Coronary artery (tissue), 2 donors: ENCODE data around the gene ZBTB7C.
A peak's percentile ranks its signal among the peaks of the same experiment; 100 is the strongest.

Source experiments
- DNase-seq: peaks from one replicate; pipeline ENCODE4 v3.0.0-alpha.2; 2017; ENCODE audit warnings: low spot score
- H3K27ac ChIP-seq, 2 donors: fragments of 200-600 bp; sonication (generic); one replicate each; pipeline ENCODE4 v1.5.1; 2016 to 2019
- H3K4me3 ChIP-seq: fragments of 200-600 bp; sonication (generic); 2 replicates; pipeline ENCODE4 v1.5.1; 2016; ENCODE audit warnings: mild to moderate bottlenecking, moderate library complexity
- TF ChIP-seq, protein P1 (sequence below): fragments of 200-600 bp; sonication (generic); IDR thresholded peaks from one replicate; pipeline ENCODE4 v1.5.1; 2019; ENCODE audit warnings: antibody characterized with exemption

Gene ZBTB7C

DNA sequence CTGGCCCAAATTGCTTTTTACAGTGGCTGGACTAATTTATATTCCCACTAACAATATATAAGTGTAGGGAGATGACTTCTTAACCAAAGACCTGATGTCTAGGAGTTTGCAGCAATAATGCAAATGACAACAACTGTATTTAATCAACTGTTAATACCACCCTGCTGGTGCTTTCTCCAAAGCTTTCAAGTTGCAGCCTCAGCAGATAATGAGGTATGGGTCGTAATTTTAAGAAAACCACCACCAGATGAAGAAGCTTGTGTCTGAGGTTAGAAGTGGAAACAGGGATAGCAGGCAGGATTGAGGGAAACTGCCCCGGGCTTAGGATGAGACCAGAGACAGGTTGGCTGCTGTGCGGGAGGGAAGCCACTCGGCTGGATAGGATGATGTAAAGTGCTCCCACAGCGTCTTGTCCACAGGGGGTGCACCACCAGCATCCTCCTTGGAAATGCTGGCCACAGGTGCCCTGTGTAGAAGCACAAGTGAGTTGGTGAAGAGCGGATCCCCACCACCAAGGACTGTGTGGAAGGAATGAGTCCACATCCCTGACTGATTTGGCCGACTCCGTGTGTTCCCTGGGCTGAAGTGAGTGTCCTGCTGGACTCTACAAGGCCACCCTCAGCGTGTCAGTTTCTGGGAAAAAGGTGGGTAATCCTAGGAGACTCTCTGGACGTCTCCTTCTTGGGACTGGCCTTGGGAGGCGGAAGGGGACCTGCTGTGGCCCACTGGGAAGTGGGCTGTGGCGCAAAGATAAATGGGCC, 402.6 kb downstream of the ZBTB7C start:
- Histone ChIP-seq H3K27ac (no peak overlapping the region), H3K4me3 (no peak overlapping the region)
- DNase-seq: peak; percentile 11
- TF ChIP-seq, protein P1, sequence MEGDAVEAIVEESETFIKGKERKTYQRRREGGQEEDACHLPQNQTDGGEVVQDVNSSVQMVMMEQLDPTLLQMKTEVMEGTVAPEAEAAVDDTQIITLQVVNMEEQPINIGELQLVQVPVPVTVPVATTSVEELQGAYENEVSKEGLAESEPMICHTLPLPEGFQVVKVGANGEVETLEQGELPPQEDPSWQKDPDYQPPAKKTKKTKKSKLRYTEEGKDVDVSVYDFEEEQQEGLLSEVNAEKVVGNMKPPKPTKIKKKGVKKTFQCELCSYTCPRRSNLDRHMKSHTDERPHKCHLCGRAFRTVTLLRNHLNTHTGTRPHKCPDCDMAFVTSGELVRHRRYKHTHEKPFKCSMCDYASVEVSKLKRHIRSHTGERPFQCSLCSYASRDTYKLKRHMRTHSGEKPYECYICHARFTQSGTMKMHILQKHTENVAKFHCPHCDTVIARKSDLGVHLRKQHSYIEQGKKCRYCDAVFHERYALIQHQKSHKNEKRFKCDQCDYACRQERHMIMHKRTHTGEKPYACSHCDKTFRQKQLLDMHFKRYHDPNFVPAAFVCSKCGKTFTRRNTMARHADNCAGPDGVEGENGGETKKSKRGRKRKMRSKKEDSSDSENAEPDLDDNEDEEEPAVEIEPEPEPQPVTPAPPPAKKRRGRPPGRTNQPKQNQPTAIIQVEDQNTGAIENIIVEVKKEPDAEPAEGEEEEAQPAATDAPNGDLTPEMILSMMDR: no peak

DNA sequence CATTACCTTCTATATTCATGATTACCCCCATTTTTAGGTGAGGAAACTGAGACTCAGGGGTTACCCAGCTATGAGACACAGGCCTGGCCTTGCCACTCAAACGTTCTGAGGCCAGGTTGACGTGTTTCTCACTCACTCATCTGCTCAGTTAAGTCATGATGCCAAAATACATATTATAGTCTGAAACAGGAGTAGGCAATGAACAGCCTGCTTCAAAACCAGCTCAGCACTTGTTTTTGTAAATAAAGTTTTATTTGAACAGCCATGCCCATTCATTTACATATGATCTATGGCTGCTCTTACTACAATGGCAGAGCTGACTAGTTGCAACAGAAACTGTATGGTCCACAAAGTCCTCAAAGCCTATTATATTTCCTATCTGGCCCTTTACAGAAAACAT, 404.6 kb downstream of the ZBTB7C start:
- TF ChIP-seq, protein P1: no peak
- no peak overlapping the region for H3K27ac ChIP-seq
- H3K4me3 ChIP-seq: no peak overlapping the region
- DNase-seq: no peak

DNA sequence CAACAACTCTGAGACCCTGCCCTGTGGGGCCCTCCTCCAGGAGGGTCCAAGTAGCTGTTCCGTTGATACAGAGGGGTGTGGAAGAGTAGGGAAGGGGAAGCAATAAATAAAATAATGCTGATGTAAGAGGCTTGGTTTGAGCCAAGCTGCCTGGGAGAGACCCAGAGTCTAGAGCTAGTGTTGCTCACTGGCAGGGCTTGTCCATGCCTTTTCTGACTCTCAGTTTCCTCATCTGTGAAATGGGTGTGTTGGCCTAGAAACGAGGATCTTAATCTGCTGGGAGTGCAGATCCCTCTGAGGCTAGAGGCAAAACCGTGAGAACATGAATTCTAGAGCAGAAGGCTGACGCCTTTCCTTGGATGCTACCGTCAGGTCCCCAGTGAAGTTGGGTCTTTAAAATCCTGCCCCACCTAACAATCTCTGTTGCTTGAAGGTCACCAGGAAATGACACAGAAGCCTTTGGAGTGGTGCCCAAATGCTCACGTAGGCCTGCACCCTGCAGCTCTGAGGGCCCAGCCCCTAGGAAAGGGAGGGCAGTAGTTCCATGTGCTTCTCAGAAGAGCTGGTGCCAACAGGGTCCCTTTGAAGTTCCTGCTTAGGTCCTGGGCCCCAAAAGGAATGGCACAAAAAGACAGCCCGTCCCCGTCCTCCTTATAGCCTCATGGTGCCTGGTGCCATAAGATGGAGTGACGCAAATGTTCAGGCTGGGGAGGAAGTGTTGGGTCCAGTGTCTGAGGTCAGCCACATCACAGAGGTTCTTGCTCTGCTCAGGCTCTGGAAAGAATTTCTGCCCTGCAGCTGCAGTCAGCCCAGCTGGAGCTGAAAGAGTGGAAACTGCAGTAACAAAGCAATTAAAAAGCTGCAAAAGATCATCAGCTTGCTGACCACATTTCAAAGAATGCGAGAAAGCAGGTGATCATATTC, 405.5 kb downstream of the ZBTB7C start:
- H3K4me3 ChIP-seq: no peak overlapping the region
- no peak for DNase-seq
- TF ChIP-seq, protein P1: no peak
- H3K27ac ChIP-seq: peak overlapping the region in 1 of 2 donors; percentile 56

DNA sequence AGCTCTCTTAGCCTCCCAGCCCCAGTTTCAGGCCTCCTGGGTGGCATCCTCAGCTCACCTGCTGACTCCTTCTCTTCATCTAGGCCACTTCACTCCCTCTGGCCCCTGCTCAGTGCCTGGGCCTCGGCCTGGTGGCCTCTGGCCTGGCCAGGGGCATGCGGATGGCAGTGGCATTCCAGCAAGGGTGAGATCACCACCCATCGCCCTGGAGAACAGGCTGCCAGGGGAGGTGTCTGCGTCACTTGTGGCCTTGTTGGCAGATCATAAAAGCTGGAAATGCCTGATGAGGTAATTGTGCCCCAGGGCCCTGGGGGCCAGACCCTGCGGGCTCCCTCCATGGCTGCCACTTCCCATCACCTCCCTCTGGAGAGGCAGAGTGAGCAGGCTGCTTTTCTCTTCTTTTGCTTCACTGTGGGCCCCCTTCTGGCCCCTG, 406.2 kb downstream of the ZBTB7C start:
- no peak overlapping the region for H3K4me3 ChIP-seq
- TF ChIP-seq, protein P1: no peak
- peak overlapping the region in 1 of 2 donors; percentile 56 for H3K27ac ChIP-seq
- no peak for DNase-seq

DNA sequence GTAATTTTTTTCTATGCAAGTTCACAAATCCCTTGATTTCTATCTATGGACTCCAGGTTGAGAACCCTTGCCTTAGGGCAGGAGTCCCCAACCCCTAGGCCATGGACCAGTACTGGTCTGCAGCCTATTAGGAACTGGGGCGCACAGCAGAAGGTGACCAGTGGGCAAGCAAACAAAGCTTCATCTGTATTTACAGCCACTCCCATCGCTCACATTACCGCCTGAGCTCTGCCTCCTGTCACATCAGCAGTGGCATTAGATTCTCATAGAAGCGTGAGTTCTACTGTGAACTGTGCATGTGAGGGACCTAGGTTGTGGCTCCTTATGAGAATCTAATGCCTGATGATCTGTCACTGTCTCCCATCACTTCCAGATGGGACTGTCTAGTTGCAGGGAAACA, 408.5 kb downstream of the ZBTB7C start:
- Histone ChIP-seq H3K27ac (no peak overlapping the region), H3K4me3 (no peak overlapping the region)
- TF ChIP-seq, protein P1: no peak
- no peak for DNase-seq

DNA sequence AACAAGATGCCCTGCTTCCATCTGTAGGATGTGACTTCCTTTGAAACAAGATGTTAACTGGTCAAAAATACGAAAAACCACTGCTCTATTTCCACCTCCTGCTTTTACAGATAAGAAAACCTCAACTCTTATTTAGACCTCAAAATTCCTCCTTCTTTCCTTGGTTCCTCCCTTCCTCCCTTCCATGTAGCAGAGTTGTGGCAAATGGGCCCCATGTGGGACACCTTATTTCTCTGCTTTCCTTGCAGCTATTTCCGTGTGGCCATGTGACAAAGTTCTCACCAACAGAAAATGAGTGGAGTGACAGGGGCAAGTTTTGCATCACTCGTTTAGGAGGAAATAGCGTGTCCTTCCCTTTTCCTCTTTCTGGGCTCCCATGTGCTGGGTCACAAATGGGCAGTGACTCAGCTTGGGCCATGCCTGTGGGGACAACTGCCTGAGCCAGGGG, 409.4 kb downstream of the ZBTB7C start:
- TF ChIP-seq, protein P1: no peak
- H3K27ac ChIP-seq: no peak overlapping the region
- no peak for DNase-seq

More for the DNA sequence above, 409.4 kb downstream of the ZBTB7C start:
- H3K4me3 ChIP-seq: no peak overlapping the region
